GM19193 (cell line): Measurements from ENCODE around the gene LRP1B.

ENCODE experiments used
- POLR2A ChIP-seq: IDR thresholded peaks from 4 replicates; pipeline ENCODE4 v1.6.1; 2011; ENCODE audit not compliant: insufficient read depth, insufficient read length; ENCODE audit errors: extremely low read depth

Gene LRP1B

DNA sequence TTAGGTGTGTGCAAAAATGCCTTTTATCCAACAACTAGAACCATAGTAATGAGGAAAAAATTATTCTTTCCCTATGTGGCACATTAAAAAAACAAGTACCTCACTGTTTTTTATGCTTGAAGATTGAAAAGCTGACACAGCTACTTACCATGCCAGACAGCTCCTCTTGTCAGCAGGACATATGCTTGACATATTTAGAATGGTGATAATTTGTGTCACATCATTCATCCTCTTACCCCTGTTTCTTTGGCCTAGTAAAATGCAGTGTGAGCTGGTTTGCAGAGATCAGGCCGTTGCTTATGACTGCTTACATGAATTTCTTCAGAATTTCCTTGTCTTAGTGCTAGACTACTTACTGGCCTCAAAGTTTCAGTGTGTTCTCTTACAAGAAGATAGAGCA lies 869.9 kb downstream of the LRP1B start:
- TF ChIP-seq POLR2A: no peak

DNA sequence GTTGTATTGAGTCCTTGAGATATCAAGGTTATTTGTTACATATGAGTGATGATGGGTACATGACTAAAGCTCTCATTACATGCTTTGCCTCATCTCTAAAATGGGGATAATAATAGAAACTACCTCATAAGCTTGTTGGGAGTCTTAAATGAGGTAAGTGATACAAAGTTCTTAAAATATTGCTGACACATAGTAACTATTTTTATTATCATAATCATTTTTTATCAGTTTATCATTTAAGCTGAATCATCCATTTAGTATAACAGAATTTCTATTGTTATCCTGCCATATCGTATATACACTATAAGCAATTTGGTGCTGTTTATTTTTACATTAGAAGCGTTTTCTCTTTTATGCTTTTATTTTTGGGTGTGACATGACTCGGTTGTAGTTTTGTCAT lies 871.1 kb downstream of the LRP1B start:
- TF ChIP-seq POLR2A: no peak

DNA sequence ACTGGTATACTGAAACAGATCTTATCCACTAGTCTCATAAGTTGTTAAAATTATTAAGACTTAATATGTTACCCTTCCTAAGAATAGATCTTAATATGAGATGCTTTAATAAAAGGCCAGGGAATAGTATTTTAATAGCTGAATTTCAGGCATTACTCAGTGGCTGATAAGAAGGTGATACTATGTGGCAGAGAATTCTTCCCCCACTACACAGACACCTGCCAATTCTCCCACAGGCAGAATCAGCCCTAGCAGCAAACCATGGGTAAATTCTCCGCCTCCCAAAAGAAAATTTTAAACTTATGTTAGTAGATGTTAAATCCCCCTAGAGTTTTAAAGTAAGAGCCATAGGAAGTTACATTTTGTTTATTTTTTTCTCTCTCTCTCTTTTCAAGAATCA lies 888.8 kb downstream of the LRP1B start:
- no peak for TF ChIP-seq POLR2A

DNA sequence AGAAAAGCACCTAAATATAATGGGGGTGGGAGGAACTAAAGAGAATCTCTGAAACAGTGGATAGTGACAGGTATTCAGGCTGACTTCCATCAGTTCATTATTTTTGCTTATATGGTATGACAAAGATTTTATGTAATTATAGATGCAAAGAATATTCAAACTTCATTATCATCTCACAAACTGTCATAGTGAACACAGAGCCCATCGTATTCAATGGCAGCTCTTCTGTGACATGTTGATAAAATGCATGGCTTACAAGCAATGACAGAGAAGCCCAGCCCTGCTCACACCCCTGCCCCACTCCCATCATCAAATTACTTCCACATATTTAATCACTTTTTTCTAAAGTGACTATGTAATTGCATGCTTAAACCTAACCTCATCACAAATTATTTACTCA lies 904.3 kb downstream of the LRP1B start:
- TF ChIP-seq POLR2A: no peak

DNA sequence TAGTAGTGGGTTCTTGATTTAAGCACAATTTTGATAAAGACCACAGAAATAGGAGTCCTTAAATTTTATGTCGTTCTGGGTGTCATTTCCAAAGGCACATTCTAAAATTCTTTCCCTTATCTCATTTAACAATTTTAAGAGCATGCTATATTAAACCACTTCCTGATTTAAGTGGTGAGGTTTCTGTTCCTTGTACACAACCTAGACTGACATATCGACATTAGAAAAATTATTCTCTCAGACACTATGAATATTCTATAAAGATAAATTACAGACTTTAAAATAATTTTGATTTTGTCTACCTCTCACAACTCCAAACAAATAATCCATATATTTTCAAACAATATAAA lies 923.8 kb downstream of the LRP1B start:
- no peak for TF ChIP-seq POLR2A

DNA sequence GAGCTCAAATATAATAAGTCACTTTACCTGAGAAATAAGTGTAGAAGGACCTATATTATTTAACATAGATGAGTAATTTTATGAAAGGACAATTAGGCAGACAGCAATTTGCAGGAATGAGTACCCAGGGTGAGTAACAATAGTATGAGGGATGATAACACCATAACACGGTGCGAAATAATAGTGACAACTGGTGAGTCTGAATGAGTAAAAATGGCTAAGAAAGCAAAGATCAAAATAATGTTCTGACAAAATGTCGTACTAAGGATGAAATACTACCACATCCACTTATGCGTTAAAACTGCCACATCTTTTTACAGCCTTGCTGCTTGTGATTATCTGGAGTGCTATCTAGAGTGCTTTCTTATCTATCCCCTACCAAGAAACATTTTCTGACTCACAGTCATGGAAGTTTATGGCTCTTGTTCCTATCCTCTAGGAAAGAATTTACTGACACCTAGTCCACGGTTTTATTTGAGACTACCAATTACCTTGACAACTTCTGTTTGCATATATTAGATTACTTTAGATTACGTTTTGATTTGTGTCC lies 929.7 kb downstream of the LRP1B start:
- no peak for TF ChIP-seq POLR2A

DNA sequence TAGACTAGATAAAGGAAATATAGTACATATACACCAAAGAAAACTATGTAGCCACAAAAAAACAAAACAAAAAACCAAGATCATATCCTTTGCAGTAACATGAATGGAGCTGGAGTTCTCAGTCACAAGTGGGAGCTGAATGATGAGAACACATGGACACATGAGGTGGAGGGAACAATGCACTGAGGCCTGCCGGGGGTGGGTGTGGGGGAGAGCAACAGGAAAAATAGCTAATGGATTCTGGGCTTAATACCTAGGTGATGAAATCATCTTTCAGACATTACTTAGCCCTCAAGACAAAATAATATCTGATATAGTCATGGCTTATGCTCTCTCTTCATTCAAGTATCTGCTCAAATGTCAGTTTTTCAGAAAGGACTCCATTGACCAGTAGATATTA lies 930.6 kb downstream of the LRP1B start:
- no peak for TF ChIP-seq POLR2A

DNA sequence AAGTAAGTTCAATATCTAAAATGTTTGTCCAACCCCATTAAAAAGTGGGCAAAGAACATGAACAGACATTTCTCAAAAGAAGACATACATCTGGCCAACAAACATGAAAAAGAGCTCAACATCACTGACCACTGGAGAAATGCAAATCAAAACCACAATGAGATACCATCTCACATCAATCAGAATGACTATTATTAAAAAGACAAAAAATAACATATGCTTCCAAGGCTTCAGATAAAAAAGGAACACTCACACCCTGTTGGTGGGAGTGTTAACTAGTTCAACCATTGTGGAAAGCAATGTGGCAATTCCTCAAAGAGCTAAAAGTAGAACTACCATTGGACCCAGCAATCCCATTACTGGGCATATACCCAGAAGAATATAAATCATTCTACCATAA lies 931.1 kb downstream of the LRP1B start:
- TF ChIP-seq POLR2A: no peak

DNA sequence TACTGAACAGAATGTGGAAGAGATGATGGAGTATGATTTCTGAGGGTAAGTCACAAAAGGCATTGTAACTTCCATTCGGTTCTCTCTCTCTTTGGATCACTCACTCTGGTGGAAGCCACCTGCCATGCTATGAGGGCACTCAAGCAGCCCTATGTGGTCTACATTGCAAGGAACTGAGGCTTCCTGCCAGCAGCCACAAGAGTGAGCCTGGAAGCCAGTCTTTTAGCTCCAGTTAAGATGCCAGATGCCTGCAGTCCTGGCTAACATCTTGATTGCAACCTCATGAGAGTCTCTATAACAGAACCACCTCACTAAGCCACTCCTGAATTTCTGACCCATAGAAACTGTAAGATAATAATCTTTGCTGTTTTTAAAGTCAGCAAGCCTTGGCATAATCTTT lies 935.7 kb downstream of the LRP1B start:
- no peak for TF ChIP-seq POLR2A

DNA sequence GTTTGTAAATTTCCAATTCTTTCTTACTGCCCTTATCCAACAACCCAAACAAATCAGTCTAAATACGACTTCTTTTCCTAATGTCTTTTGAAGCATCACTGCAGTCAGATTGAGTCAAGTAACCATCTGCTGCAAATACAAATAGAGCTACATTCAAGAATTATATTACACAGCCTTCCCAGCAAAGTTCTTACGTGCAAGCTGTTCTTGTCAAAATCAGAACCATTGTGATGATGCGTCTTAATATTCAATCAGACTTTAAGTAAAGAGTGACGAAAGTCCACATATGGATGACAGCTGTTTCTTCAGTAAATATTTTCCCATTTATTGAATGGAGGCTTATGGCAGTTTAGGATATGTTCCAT lies 943.8 kb downstream of the LRP1B start:
- no peak for TF ChIP-seq POLR2A

DNA sequence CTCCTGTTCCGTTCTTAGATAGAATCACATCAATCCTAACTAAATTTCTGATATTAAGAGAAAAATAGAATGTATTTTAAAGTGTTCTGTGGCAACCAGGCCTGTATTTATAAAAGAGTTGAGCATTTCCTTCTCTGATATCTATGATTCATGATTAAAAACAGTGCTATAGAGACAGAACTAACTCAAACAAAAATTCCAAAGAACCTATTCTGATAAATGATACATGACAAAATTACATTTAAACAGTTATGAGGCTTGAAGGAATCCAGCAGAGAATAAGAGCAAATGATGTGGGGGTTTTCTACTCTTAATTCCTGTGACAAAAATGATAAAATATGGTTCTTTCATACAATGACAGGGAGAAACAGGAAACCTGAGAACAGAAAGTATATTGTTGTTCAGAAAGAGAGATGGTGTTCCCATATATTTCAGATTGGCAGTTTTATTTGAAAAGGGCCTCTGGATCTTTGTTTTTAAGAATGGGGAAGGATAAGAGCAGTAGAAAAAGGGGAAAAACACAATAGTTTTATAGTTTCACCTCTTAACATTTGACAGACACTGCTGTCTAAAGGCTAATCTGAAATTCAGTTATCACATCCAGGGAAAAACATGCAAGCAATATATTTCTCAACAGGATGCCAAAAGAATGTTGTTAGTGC lies 944.3 kb downstream of the LRP1B start:
- TF ChIP-seq POLR2A: no peak

DNA sequence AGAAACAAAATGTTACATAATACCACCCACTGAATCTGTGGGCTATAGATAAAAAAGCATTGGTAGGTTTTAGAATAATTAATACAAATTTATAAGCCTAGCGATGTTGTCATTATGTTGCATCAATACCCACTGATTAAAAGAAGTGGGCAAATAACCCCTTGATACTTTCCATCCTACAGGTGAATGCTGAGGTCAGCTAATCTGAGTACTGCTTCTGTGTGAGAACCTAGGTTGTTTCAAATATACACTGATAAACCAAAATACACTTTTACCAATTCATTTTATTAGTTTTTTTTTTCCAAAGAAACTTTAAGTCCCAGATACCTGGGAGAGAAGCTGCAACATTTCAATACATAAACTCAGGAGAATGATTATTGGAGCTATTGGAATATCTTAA lies 948.6 kb downstream of the LRP1B start:
- TF ChIP-seq POLR2A: no peak

DNA sequence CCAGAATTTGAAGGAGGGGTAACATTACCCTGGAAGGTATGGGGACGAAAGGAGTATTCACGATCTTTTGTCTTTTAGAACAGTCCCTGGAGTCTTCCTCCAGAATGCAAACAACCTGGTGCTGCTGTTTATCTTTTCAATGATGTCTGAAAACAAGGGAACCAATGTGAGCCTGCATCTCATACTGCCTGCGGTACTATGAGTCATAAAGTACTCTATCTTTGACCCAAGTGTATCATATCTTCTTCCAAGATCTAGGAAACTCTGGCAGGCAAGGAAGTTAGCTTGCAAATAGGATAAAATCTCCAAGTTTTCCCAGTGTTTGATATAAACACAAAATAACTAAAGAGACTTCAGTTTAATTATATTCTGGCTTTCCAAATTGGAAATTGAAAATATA lies 968.5 kb downstream of the LRP1B start:
- TF ChIP-seq POLR2A: no peak

DNA sequence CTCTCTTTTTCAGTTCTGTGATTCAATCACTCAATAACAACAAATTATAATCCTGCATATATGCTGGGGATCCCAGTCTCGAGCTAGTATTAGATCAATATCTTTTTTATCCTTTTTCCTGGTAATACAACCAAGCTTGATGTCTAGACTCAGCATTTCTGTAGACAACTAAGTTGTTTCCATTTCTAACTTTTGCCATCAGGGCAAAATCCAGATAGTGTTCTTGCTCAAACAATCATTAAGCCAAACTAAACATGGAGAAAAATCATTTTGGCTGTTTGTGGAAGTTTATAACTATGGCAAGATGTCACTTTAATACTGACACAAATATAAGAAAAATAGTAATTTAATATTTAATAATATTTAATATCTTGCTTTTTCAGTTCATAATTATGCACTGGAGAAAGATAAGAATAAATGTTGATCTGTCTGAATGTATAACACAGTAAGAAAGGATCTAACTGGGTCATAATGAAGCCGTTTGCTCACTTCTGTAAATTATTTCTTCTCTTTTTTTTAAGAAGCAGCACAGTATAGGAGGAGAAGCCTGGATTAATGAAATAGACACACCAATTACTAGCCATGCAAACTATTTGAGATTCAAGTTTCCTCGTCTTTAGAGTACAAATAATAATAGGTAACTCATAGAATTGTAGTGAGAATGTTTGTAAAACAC lies 979.1 kb downstream of the LRP1B start:
- TF ChIP-seq POLR2A: no peak

DNA sequence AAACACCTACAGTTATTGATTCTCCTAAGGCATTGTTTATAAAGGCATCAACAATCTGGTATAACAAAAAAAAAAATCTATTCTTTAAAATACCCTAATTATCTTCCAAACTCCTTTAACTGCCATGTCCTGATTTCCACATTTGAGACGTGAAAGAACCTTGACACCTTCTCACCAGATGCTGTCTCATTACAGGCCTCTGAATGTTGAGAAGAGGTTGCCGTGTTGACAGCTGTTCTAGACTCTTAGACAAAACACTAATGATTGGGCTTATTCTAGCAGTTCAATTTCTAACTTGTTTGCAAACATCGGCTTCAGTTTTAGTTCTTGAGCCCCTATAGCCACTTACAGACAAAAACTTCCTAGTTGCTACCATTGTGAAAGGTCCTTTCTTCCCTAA lies 988.8 kb downstream of the LRP1B start:
- no peak for TF ChIP-seq POLR2A

DNA sequence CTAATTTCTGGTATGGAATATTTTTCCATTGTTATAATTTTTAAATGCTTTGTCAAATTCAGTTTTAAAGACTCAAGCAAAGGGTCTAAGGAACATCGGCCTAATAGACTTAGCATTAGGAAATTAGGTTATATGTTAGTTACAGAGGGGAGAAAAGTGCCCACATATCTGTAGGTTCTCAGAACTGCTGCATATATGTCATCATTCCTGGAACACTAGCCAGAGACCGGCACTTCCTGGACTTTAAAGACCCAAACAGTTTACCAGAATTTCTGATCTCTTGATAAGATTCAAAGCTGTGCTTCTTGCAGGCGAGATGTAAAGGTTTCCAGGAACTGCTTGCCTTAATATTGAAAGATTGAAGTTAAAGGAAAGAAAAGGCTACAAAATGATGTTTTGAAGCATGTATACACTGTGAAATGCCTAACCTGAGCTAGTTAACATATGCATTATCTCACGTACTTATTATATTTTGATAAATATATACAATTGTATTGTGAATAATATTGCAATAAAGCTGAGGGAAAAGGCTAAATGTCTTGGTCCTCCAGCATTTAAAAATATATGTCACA lies 993.6 kb downstream of the LRP1B start:
- TF ChIP-seq POLR2A: no peak
